GM12874 (cell line): ENCODE data around the gene TRIM2.

Experiments used
- TF ChIP-seq, protein P1 (sequence below): IDR thresholded peaks from 2 replicates; pipeline ENCODE4 v1.5.1; 2011; ENCODE audit warnings: low read depth, mild to moderate bottlenecking, control low read depth, low read length, moderate library complexity; ENCODE audit not compliant: insufficient read depth

The TRIM2 gene

GRCh38 chr4:153204247-153204671, at the start of gene TRIM2:
Gene TRIM2, plus strand, starts transcription at chr4:153204443. Its CDS starts 88 bp downstream, at chr4:153204531.
- TF ChIP-seq, protein P1, sequence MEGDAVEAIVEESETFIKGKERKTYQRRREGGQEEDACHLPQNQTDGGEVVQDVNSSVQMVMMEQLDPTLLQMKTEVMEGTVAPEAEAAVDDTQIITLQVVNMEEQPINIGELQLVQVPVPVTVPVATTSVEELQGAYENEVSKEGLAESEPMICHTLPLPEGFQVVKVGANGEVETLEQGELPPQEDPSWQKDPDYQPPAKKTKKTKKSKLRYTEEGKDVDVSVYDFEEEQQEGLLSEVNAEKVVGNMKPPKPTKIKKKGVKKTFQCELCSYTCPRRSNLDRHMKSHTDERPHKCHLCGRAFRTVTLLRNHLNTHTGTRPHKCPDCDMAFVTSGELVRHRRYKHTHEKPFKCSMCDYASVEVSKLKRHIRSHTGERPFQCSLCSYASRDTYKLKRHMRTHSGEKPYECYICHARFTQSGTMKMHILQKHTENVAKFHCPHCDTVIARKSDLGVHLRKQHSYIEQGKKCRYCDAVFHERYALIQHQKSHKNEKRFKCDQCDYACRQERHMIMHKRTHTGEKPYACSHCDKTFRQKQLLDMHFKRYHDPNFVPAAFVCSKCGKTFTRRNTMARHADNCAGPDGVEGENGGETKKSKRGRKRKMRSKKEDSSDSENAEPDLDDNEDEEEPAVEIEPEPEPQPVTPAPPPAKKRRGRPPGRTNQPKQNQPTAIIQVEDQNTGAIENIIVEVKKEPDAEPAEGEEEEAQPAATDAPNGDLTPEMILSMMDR: no peak

- TF ChIP-seq, protein P1: no peak
Measured at GRCh38 chr4:153155686-153156085, 48.6 kb upstream of the TRIM2 start.

DNA sequence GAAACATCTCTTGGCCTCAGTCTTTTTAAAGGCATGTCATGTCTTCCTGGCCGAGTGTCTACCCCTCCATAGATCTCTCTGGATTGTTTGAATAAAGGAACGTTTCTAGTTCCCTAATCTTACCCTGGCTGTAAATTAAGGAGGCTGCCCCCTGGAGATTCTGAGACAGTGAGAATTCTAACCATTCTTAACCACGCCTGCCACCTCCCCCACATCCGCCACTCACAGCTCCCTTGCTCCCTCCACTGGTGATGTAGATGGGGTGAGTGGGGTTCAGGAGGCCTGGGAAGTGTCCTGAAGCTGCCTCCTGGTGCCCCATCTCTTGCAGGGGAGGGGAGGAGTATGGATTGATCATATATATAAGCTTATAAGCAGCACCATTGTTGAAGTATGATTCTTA, 48.0 kb upstream of the TRIM2 start:
- TF ChIP-seq, protein P1: 0 out of 2 replicates have a peak, but pooled peaks have one; percentile 14

DNA sequence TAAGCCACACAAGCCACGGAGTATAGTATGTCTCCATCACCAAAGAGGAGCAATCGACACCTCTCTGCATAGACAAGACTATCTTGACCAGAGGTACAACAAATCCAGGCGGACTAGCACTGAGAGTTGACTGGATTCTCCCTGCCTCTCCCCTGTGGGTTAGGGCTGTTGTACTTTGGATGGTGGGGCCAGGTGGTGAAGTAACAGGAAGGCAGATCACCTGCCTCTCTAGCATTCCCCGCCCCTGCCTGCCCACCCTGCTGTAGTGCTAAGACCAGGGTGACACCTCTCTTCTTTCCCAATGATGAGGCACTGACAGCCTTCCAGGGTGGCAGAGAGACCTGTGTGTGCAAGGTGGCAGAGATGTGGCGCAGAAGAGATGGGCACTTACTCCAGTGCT, 47.5 kb upstream of the TRIM2 start:
- TF ChIP-seq, protein P1: no peak

DNA sequence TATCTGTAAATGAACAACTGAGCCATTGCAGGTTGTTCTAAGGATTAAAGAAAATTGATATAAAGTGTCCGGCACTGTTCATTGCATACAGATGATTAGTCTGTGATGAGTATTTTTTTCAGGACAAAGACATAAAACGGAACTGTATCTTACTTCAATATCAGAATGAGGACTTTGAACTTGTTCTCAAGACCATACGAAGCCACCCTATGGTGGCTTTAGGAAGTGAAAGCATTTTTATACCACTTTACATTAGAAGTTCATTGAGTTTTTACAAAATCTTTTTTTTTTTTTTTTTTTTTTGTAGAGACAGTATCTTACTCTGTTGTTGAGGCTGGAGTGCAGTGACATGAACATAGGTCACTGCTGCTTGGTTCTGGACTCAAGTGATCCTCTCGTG, 45.2 kb upstream of the TRIM2 start:
- TF ChIP-seq, protein P1: no peak

- TF ChIP-seq, protein P1: no peak
Measured at GRCh38 chr4:153159728-153160221, 44.5 kb upstream of the TRIM2 start.

- TF ChIP-seq, protein P1: no peak
Measured at GRCh38 chr4:153160821-153161220, 43.4 kb upstream of the TRIM2 start.
